Stomach smooth muscle (tissue), 2 donors: ENCODE data around the gene ZNF644.

Source experiments
- H3K27ac ChIP-seq: one replicate; pipeline ENCODE4 v1.7.0; 2013; ENCODE audit warnings: mild to moderate bottlenecking, low read length, inconsistent platforms
- H3K27me3 ChIP-seq, 2 donors: one replicate each; pipeline ENCODE4 v1.7.0; 2013; ENCODE audit warnings: low read length in 2 of 2; ENCODE audit not compliant: insufficient read depth in 2 of 2, control insufficient read depth in 1 of 2
- H3K36me3 ChIP-seq, 2 donors: one replicate each; pipeline ENCODE4 v1.7.0; 2013; ENCODE audit warnings: low read length in 2 of 2; ENCODE audit not compliant: control insufficient read depth in 2 of 2, insufficient read depth in 2 of 2
- H3K4me1 ChIP-seq: one replicate; pipeline ENCODE4 v1.7.0; 2013; ENCODE audit warnings: low read length; ENCODE audit not compliant: control insufficient read depth, insufficient read depth
- H3K4me3 ChIP-seq, 2 donors: one replicate each; pipeline ENCODE4 v1.7.0; 2013; ENCODE audit warnings: low read length in 2 of 2
- H3K9ac ChIP-seq, 2 donors: one replicate each; pipeline ENCODE4 v1.7.0; 2013; ENCODE audit warnings: low read length in 2 of 2, mild to moderate bottlenecking in 1 of 2
- H3K9me3 ChIP-seq, 2 donors: one replicate each; pipeline ENCODE4 v1.7.0; 2013; ENCODE audit warnings: low read length in 2 of 2; ENCODE audit not compliant: control insufficient read depth in 2 of 2
- donor health status: healthy.
- donor health status: Pancreatic carcinoma.

Gene ZNF644

DNA sequence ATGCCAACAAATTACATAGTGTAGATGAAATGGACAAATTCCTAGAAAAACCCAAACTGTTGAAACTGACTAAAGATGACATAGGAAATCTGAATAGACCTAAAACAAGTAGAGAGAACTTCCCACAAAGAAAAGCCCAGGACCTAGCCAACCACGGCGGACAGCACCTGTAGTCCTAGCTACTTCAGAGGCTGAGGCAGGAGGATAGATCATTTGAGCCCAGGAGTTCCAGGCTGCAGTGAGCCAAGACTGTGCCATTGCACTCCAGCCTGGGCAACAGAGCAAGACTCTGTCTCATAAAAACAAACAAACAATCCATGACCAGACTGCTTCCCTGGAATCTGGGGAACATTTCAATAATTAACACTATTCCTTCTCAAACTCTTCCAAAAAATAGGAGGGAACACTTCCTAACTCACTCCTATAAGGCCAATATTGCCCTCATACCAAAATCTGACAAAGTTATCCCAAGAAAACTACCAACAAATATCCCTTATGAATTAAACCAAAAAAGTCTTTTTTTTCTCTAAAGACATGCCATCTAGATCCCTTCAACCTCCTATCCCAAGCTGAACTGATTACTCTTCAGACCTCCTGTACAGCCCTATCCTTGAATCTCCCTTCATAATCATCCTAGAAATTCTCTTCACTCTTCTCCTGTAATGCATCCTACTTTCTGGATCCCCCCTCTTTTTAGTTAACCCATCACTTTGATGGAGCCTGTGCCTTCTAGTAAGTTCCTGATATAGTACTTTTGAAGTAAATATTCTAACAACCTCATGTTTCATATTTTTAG lies 15.5 kb downstream of the ZNF644 start:
- no peak overlapping the region for H3K4me3 ChIP-seq
- H3K4me1 ChIP-seq = no peaks in the 10 kb centered on the region
- no peaks in the 10 kb centered on the region for H3K9me3 ChIP-seq
- H3K9ac ChIP-seq = no peak overlapping the region
- H3K36me3 ChIP-seq = no peaks in the 10 kb centered on the region
- H3K27me3 ChIP-seq = no peaks in the 10 kb centered on the region
- no peak overlapping the region for H3K27ac ChIP-seq

- H3K27ac ChIP-seq = no peak overlapping the region
Observed at GRCh38 chr1:91005285-91005684, 16.6 kb downstream of the ZNF644 start.

GRCh38 chr1:91004145-91004544 lies 17.7 kb downstream of the ZNF644 start:
- no peaks in the 10 kb centered on the region for H3K4me1 ChIP-seq
- H3K27ac ChIP-seq = no peak overlapping the region
- no peak overlapping the region for H3K9ac ChIP-seq
- no peaks in the 10 kb centered on the region for H3K9me3 ChIP-seq
- no peak overlapping the region for H3K4me3 ChIP-seq
- H3K36me3 ChIP-seq = no peaks in the 10 kb centered on the region
- no peaks in the 10 kb centered on the region for H3K27me3 ChIP-seq

More at GRCh38 chr1:91005285-91005684, 16.6 kb downstream of the ZNF644 start:
- H3K9me3 ChIP-seq = no peaks in the 10 kb centered on the region
- no peaks in the 10 kb centered on the region for H3K27me3 ChIP-seq
- H3K4me3 ChIP-seq = no peak overlapping the region
- no peaks in the 10 kb centered on the region for H3K36me3 ChIP-seq
- H3K9ac ChIP-seq = no peak overlapping the region
- no peaks in the 10 kb centered on the region for H3K4me1 ChIP-seq

- Histone ChIP-seq H3K4me3 (no peak overlapping the region), H3K9ac (no peak overlapping the region), H3K27ac (no peak overlapping the region), H3K27me3 (no peaks in the 10 kb centered on the region), H3K9me3 (no peaks in the 10 kb centered on the region), H3K4me1 (peaks cover 5% of the 10 kb centered on the region), H3K36me3 (no peaks in the 10 kb centered on the region)
Observed at GRCh38 chr1:90996742-90997413, 25.0 kb downstream of the ZNF644 start.

GRCh38 chr1:90995311-90995894 lies 26.4 kb downstream of the ZNF644 start:
- Histone ChIP-seq H3K27ac (no peak overlapping the region), H3K36me3 (no peaks in the 10 kb centered on the region), H3K9ac (no peak overlapping the region), H3K27me3 (no peaks in the 10 kb centered on the region), H3K9me3 (no peaks in the 10 kb centered on the region), H3K4me3 (no peak overlapping the region), H3K4me1 (peaks cover 5% of the 10 kb centered on the region)

DNA sequence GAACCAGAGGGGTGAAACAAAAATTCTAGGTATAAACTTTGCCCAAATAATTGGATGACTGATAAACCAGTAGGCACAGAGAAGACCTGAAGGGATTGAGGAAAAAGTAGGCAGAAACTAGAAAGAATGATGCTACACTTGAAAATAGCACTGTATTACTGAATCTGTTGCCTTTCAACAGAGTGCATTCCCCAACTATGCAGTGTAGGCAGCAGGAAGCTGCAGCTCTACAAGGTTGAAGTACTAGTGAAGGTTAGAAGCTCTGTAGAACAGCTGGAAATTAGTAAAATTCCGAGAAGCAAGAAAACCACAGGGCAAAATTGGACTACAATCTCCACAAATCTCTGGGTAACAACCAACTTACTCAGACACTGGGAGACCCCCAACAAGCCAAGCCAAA lies 27.4 kb downstream of the ZNF644 start:
- Histone ChIP-seq H3K4me1 (peaks cover 5% of the 10 kb centered on the region), H3K9ac (no peak overlapping the region), H3K27me3 (no peaks in the 10 kb centered on the region), H3K9me3 (no peaks in the 10 kb centered on the region), H3K36me3 (no peaks in the 10 kb centered on the region), H3K27ac (no peak overlapping the region), H3K4me3 (no peak overlapping the region)

DNA sequence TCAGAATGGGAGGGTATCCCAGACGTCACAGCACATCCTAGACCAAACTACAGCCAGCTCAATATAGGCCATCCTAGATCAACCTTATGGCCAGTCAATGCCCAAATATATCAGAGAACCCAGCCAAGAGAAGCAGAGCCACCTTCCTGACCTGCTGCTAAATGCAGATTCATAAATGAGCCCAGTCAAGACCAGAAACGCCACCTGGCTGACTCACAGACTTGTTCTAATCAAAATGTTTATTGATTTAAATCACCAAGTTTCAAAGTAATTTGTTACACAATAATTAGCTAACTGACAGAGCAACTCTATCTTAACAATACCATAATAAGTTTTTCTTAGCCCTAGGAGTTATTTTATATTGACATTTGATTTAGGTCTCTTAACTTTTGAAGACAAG lies 28.6 kb downstream of the ZNF644 start:
- no peak overlapping the region for H3K9ac ChIP-seq
- no peaks in the 10 kb centered on the region for H3K9me3 ChIP-seq
- peaks cover 5% of the 10 kb centered on the region for H3K4me1 ChIP-seq
- H3K27ac ChIP-seq = no peak overlapping the region
- no peaks in the 10 kb centered on the region for H3K27me3 ChIP-seq
- no peak overlapping the region for H3K4me3 ChIP-seq
- no peaks in the 10 kb centered on the region for H3K36me3 ChIP-seq

DNA sequence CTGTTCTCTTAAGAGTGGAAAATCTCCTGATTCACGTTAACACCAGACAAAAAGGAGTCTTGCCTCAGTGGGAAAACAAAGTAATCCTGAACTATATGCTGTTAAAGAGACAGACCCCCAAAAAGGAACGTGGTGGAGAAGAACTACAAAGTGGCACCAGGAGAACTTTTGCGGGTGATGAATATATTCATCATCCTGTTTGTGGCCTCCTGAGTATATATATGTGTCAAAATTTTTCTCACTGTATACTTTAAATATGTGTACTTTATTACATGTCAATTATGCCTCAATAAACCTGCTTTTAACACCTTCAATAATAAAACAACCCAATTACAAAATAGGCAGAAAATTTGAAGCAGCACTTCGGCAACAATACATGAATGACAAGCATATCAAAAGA lies 31.1 kb downstream of the ZNF644 start:
- no peaks in the 10 kb centered on the region for H3K36me3 ChIP-seq
- H3K27ac ChIP-seq = no peak overlapping the region
- H3K9ac ChIP-seq = no peak overlapping the region
- no peaks in the 10 kb centered on the region for H3K4me1 ChIP-seq
- no peak overlapping the region for H3K4me3 ChIP-seq
- no peaks in the 10 kb centered on the region for H3K27me3 ChIP-seq
- H3K9me3 ChIP-seq = peaks cover 0 to 5% of the 10 kb centered on the region in 2 donors

DNA sequence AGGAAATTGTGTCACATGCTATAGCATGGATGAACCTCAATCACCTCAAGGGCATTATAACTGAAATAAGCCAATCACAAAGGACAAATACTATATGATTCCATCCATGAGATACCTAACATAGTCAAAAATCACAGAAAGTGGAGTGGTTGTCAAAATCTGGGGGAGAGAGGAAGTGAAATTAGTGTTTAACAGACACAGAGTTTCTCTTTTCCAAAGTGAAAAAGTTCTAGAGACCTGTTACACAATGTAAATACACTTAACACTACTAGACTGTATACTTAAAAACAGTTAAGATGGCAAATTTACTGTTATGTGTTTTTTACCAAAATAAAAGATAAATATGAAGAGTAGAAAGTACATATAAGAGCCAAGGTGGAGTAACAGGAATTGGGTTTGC lies 31.8 kb downstream of the ZNF644 start:
- Histone ChIP-seq H3K4me1 (no peaks in the 10 kb centered on the region), H3K9me3 (peaks cover 0 to 5% of the 10 kb centered on the region in 2 donors), H3K9ac (no peak overlapping the region), H3K27me3 (no peaks in the 10 kb centered on the region), H3K36me3 (no peaks in the 10 kb centered on the region), H3K27ac (no peak overlapping the region), H3K4me3 (no peak overlapping the region)

DNA sequence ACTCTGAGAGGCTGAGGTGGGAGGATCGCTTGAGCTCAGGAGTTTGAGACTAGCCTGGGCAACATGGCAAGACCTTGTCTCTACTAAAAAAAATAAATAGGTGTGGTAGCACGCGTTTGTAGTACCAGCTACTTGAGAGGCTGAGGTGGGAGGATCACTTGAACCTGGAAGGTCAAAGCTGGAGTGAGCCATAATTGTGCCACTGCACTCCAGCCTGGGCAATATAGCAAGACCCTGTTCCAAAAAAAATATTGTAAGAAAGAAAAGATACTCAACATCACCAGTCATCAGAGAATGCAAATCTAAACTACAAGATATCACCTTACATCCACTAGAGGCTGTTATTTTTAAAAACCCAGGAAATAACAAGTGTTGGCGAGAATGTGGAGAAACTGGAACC lies 32.5 kb downstream of the ZNF644 start:
- Histone ChIP-seq H3K4me1 (no peaks in the 10 kb centered on the region), H3K27ac (no peak overlapping the region), H3K9ac (no peak overlapping the region), H3K9me3 (peaks cover 0 to 5% of the 10 kb centered on the region in 2 donors), H3K4me3 (no peak overlapping the region), H3K27me3 (no peaks in the 10 kb centered on the region), H3K36me3 (no peaks in the 10 kb centered on the region)

- H3K36me3 ChIP-seq = no peaks in the 10 kb centered on the region
- H3K27ac ChIP-seq = no peak overlapping the region
Observed at GRCh38 chr1:90987841-90988240, 34.0 kb downstream of the ZNF644 start.

More at GRCh38 chr1:90987841-90988240, 34.0 kb downstream of the ZNF644 start:
- Histone ChIP-seq H3K9ac (no peak overlapping the region), H3K27me3 (no peaks in the 10 kb centered on the region), H3K9me3 (peaks cover 0 to 5% of the 10 kb centered on the region in 2 donors), H3K4me3 (no peak overlapping the region), H3K4me1 (no peaks in the 10 kb centered on the region)
